Loucy (cell line): Measurements from ENCODE around the gene PROS1.
"Not testable (repeated sequence)": the region's sequence is repeated elsewhere in the genome, so short reads cannot be mapped to it uniquely, and the experiment has no call there.

Source experiments
- H2AFZ ChIP-seq: fragments of 200-600 bp; sonication (generic); 2 replicates; pipeline ENCODE4 v1.6.0; 2016; ENCODE audit warnings: antibody characterized with exemption, mild to moderate bottlenecking, low read length, moderate library complexity
- H3F3A ChIP-seq: fragments of 200-600 bp; 2 replicates; pipeline ENCODE4 v1.6.0; 2016; ENCODE audit warnings: antibody characterized with exemption, low read depth, mild to moderate bottlenecking
- H3K27me3 ChIP-seq: fragments of 200-600 bp; sonication (generic); 2 replicates; pipeline ENCODE4 v1.6.1; 2014; ENCODE audit warnings: low read length, mild to moderate bottlenecking; ENCODE audit not compliant: insufficient read depth, poor library complexity, severe bottlenecking
- H3K36me3 ChIP-seq: fragments of 200-600 bp; sonication (generic); 2 replicates; pipeline ENCODE4 v1.6.1; 2016; ENCODE audit warnings: low read length; ENCODE audit not compliant: insufficient read depth
- H3K4me1 ChIP-seq: fragments of 200-600 bp; sonication (generic); 2 replicates; pipeline ENCODE4 v1.5.1; 2014; ENCODE audit warnings: low read length, mild to moderate bottlenecking; ENCODE audit not compliant: insufficient read depth, poor library complexity, severe bottlenecking
- H3K4me2 ChIP-seq: fragments of 200-600 bp; sonication (generic); 2 replicates; pipeline ENCODE4 v1.6.0; 2014; ENCODE audit warnings: antibody characterized with exemption, low read length, low read depth, mild to moderate bottlenecking; ENCODE audit not compliant: poor library complexity, severe bottlenecking
- H3K4me3 ChIP-seq: fragments of 200-600 bp; sonication (generic); 2 replicates; pipeline ENCODE4 v1.5.1; 2014; ENCODE audit warnings: low read length, mild to moderate bottlenecking, mixed read lengths; ENCODE audit not compliant: poor library complexity, severe bottlenecking
- H3K79me2 ChIP-seq: fragments of 200-600 bp; sonication (generic); 2 replicates; pipeline ENCODE4 v1.6.1; 2014; ENCODE audit warnings: low read length; ENCODE audit not compliant: insufficient read depth
- H3K9ac ChIP-seq: fragments of 200-600 bp; sonication (generic); 2 replicates; pipeline ENCODE4 v1.6.0; 2014; ENCODE audit warnings: mild to moderate bottlenecking, low read depth, low read length, moderate library complexity; ENCODE audit not compliant: poor library complexity, severe bottlenecking
- H3K9me2 ChIP-seq: fragments of 200-600 bp; sonication (generic); replicated peaks from 2 replicates; pipeline ENCODE4 v1.6.1; 2016; ENCODE audit warnings: low read depth, low read length, mixed read lengths
- H3K9me3 ChIP-seq: fragments of 200-600 bp; sonication (generic); 2 replicates; pipeline ENCODE4 v1.6.1; 2014; ENCODE audit warnings: mild to moderate bottlenecking, antibody characterized with exemption, low read length, low read depth; ENCODE audit not compliant: insufficient read depth
- H4K20me1 ChIP-seq: fragments of 200-600 bp; sonication (generic); 2 replicates; pipeline ENCODE4 v1.6.0; 2014; ENCODE audit warnings: antibody characterized with exemption, low read length, mild to moderate bottlenecking; ENCODE audit not compliant: insufficient read depth, poor library complexity, severe bottlenecking
- CTCF ChIP-seq: fragments of 200-600 bp; sonication (generic); conservative IDR thresholded peaks from 2 replicates; pipeline ENCODE4 v1.5.1; 2014; ENCODE audit warnings: mild to moderate bottlenecking, antibody characterized with exemption, low read length
- EZH2phosphoT487 ChIP-seq: fragments of 200-600 bp; IDR thresholded peaks from 2 replicates; pipeline ENCODE4 v1.6.1; 2018; ENCODE audit warnings: antibody characterized with exemption, mild to moderate bottlenecking, moderate library complexity, borderline replicate concordance

The PROS1 gene

DNA sequence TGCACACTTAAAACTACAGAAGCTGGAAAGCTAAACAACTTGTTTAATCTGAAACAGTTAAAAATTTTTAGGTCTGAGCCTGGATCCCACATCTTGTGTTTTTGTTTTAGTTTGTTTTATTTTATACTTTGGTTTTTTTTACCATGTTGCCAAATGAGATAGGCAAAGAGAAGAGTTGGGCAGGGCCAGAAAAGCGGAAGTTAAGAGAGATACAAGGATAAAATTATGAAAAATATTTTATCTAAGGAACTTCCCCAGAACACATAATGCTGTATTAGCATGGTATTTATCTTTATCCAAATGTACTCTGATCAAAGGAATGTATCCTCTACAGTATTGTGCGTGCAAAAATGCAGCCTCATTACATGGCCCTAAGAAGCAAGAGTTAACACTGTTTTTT is 50.7 kb downstream of the PROS1 start:
- H3K4me1 ChIP-seq = no peaks in the 10 kb centered on the region
- TF ChIP-seq CTCF = no peak
- no peak for TF ChIP-seq EZH2phosphoT487
- no peak overlapping the region for H2AFZ ChIP-seq
- H3F3A ChIP-seq = no peaks in the 10 kb centered on the region
- no peaks in the 10 kb centered on the region for H3K27me3 ChIP-seq
- no peak overlapping the region for H3K4me2 ChIP-seq
- no peak overlapping the region for H3K9ac ChIP-seq
- no peak overlapping the region for H3K4me3 ChIP-seq
- H3K9me3 ChIP-seq = no peaks in the 10 kb centered on the region
- no peaks in the 10 kb centered on the region for H3K79me2 ChIP-seq
- H3K36me3 ChIP-seq = no peaks in the 10 kb centered on the region
- H3K9me2 ChIP-seq = no peaks in the 10 kb centered on the region
- no peaks in the 10 kb centered on the region for H4K20me1 ChIP-seq

GRCh38 chr3:93917546-93918029 is 56.1 kb downstream of the PROS1 start:
- H3F3A ChIP-seq, H3K9me3 ChIP-seq, H3K4me1 ChIP-seq, H2AFZ ChIP-seq, H3K4me3 ChIP-seq, H4K20me1 ChIP-seq, H3K9ac ChIP-seq, H3K4me2 ChIP-seq, H3K27me3 ChIP-seq, H3K79me2 ChIP-seq, H3K36me3 ChIP-seq, H3K9me2 ChIP-seq: not testable (repeated sequence)

GRCh38 chr3:93913623-93914022 is 60.1 kb downstream of the PROS1 start:
- not testable (repeated sequence) for H3K27me3 ChIP-seq, H4K20me1 ChIP-seq, H3K4me1 ChIP-seq

GRCh38 chr3:93911206-93911605 is 62.5 kb downstream of the PROS1 start:
- H3K27me3 ChIP-seq = no peaks in the 10 kb centered on the region
- H4K20me1 ChIP-seq = no peaks in the 10 kb centered on the region
- H3K9me2 ChIP-seq = no peaks in the 10 kb centered on the region
- no peaks in the 10 kb centered on the region; the same call in 1 of the 2 replicates for H3K9me3 ChIP-seq
- no peaks in the 10 kb centered on the region for H3K79me2 ChIP-seq
- no peaks in the 10 kb centered on the region for H3K4me1 ChIP-seq
- H3K36me3 ChIP-seq = no peaks in the 10 kb centered on the region
- H3K4me3 ChIP-seq = no peak overlapping the region
- no peaks in the 10 kb centered on the region for H3F3A ChIP-seq
- no peak overlapping the region for H3K4me2 ChIP-seq
- H2AFZ ChIP-seq = no peak overlapping the region
- TF ChIP-seq CTCF (no peak), EZH2phosphoT487 (no peak)
- H3K9ac ChIP-seq = no peak overlapping the region

More at GRCh38 chr3:93913623-93914022, 60.1 kb downstream of the PROS1 start:
- H2AFZ ChIP-seq, H3K9ac ChIP-seq, H3F3A ChIP-seq, H3K79me2 ChIP-seq, H3K9me2 ChIP-seq, H3K36me3 ChIP-seq, H3K4me3 ChIP-seq, H3K4me2 ChIP-seq, H3K9me3 ChIP-seq: not testable (repeated sequence)
